Iris pigment epithelial cell (primary cell): ENCODE results near the gene KMT2C.

Experiments used
- DNase-seq: peaks from one replicate; pipeline ENCODE4 v3.0.0-alpha.2; 2011; ENCODE audit warnings: low read depth

Gene KMT2C

DNA sequence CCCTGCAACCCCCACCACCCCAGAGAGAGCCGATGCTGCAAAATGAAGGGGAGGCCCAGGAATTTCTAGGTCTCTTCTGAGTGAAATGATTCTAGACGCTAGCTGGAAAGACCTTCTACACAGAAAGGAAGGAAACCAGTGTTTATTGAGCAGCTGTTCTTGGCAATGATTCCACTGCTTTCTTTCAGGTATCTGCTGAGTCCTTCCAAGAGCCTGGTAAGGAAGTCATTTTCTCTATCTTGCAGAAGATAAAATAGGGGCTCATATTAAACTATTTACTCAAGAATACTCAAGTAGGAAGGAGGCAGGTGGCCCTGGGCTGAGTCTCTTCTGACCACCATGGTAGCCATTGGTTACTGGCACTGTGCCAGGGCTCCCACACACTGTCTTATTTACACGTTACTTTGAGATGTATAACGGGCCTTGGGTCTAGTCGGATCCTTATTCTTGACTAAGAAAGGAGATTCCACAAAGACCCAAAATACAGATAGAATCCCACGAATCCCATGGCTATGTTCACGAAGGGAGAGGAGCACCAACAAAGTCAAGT is 298.3 kb downstream of the KMT2C start:
- peak; percentile 39 for DNase-seq

- peak; percentile 52 for DNase-seq
These were observed 299.1 kb downstream of the KMT2C start for GRCh38 chr7:152136686-152137085.

GRCh38 chr7:152133804-152134203 is 302.0 kb downstream of the KMT2C start:
- DNase-seq = no peak

GRCh38 chr7:152132812-152133211 is 303.0 kb downstream of the KMT2C start:
- no peak for DNase-seq

- DNase-seq = no peak
These were observed 303.8 kb downstream of the KMT2C start for GRCh38 chr7:152131981-152132494.

DNA sequence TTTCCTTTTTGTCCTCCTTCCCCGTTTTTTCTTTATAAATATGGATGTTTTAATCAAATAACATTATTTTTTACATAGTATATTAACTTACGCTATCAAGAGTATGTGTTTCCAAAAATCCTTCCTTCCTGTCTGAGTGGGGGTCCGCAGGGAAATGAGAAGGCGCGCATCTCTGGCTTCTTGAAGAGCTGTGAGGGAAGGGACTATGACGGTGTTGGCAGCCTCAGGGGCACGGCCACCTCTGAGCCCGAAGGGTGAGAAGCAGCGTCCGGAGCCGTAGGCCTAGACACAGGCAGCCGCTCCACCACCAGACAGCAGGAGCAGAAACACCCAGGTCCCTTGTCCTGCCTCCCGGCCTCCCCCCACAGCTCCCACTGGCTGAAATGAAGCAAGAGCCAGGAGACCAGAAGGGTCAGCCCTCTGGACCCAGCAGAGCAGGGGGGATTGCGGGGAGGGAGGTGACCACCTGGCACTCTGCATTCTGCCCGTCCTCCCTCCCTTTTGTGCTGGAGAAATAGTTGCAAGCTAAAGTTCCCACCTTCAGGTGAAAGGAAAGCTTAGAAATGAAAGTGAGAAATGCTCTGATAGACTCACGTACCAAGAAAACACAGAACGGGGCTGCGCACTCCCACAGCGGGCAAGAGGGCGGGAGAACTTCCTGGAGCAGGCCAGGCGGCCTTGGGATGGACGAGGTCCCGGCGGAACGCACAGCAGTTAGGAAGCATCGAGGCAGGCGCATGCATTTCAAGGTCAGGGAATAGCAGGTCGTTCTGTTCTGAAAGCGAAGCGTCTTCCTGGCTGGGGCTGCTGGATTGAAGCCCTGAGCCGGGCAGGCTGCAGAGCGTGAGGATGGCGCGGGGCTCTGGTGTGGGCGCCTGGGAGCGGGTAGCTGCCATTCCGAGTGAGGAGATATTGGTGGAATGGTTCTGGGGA is 304.9 kb downstream of the KMT2C start:
- DNase-seq = no peak

- DNase-seq = no peak
These were observed 306.1 kb downstream of the KMT2C start for GRCh38 chr7:152129682-152130081.

DNA sequence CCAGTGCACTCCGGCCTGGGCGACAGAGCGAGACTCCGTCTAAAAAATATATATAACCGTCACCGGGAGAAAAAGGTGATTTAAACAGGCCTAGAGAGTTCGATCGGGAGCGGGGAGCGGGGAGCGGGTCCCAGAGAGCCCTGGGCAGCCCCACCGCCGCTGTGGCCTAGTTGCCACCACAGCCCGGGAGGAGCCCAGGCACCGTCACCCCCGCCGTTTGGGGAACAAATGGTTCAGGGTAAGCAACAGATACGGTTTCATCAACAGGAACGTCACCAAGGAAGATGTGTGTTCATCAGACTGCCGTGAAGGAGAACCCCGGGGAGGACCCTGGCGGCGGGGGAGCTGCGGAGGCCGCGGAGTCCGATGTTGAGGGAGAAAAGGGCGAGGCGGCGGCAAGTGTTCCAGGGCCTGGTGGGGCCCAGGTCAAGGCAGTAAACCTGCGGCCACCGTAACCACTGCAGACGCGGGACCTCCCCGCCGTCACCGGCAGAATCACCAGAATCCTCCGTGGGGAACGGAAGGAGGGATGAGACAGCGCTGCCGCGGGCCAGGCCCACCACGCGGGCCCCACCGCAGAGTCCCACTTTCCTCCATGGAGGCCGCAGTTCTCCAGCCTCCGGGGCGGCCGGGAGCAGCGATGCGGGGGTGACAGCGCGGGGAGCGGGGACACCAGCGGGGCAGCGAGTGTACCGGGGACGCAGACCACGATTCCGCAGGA is 306.9 kb downstream of the KMT2C start:
- no peak for DNase-seq

- no peak for DNase-seq
These were observed 307.6 kb downstream of the KMT2C start for GRCh38 chr7:152128252-152128651.

- DNase-seq = no peak
These were observed 308.6 kb downstream of the KMT2C start for GRCh38 chr7:152127229-152127628.

GRCh38 chr7:152126741-152127140 is 309.1 kb downstream of the KMT2C start:
- no peak for DNase-seq

DNA sequence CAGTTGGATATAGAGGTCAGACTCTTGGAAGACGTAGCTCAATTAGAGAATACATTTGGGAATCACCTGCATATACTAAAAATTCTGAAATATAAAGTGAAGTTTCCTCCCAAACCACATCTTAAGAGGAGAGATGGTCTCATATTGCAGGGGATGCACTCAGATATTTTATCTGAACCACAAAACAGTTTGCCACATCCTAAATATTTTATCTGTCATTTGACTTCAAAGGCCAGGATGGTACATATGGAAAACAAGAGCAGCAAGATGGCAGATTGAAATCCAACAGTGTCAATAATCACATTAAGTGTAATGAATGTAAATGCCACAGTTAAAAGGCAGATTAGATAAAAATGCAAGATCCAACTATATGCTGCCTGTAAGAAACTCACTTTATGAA is 313.3 kb downstream of the KMT2C start:
- DNase-seq = no peak

GRCh38 chr7:152121432-152121831 is 314.4 kb downstream of the KMT2C start:
- DNase-seq = no peak

DNA sequence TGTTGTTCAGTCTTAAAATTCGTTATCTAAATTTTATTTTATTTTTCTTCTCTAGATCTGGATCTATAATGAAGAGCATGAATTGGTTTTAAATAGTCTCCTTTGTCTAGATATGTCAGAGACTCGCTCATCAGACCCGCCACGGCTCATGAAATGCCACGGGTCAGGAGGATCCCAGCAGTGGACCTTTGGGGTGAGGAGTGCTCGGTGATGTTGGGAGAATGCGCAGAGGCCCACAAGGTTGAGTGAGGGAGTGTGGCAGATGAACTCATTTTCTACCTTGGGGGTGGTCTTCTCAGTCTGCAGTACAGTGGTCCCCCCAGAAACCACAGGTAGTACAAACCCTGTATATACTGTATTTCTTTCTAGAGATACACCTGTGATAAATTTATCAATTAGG is 315.0 kb downstream of the KMT2C start:
- DNase-seq = no peak

- DNase-seq = peak; percentile 31
These were observed 315.6 kb downstream of the KMT2C start for GRCh38 chr7:152120210-152120609.

GRCh38 chr7:152117356-152117755 is 318.4 kb downstream of the KMT2C start:
- no peak for DNase-seq

GRCh38 chr7:152115021-152115718 is 320.6 kb downstream of the KMT2C start:
- no peak for DNase-seq

DNA sequence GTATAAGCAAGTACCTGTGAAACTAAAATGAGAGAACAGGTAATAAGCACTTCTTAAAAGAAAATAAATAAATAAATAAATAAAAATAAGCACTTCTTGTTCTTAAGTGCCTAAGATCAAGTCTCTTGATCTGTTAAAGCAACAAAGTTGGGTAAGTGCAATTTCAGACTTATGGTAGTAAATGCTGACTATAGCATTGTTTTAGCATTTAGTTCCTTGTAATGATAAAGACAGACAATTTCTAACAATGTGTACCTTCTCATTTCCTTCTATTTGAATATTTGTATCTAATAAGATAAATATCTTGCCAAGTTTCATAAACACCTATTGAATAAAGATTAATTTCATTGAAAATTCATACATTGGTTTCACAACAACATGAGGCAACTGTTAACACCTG is 323.0 kb downstream of the KMT2C start:
- no peak for DNase-seq

DNA sequence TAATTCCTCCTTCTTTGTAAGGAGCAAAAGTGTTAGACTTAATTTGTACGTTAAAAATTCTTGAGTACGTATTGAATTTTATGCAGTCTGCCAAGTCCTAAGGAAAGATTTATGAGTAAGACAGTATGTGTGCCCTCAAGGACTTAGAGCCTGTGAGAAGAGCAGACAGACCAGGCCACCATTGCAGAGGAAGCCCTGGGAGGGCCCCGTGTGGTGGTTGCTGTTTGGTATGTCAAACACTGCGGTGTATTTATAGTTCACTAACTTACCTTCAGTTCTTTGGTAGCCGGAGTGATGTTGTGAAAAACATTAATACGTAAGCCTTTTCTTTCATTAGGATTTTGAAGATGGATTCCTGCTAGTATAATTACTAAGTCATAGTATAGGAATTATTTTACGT is 327.4 kb downstream of the KMT2C start:
- no peak for DNase-seq

DNA sequence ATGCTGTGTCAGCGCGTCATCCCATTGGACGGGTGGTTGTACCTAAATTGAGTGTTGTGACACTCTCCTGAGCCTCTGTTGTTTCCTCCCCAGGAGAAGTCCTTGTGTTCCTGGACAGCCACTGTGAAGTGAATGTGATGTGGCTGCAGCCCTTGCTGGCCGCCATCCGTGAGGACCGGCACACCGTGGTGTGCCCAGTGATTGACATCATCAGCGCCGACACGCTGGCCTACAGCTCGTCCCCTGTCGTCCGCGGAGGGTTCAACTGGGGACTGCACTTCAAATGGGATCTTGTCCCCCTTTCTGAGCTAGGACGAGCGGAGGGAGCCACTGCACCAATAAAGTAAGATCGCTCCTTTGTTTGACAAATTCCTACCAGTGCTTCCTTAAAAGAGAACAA is 327.9 kb downstream of the KMT2C start:
- no peak for DNase-seq

- DNase-seq = peak; percentile 10
These were observed 328.8 kb downstream of the KMT2C start for GRCh38 chr7:152106990-152107389.

GRCh38 chr7:152105205-152105604 is 330.6 kb downstream of the KMT2C start:
- no peak for DNase-seq
